IMR-90 (cell line): Measurements from ENCODE around the gene MS4A12. TPM values are rescaled to one million over a fixed set of nuclear protein-coding genes. Genes with fewer than 3 reads are reported as not detected.

ENCODE experiments used
- ATAC-seq: fragments of 200-7000 bp; cut with Tn5 transposase; 2 replicates; pipeline ENCODE4 v1.9.1; 2020; ENCODE audit warnings: low read depth, mild to moderate bottlenecking, moderate library complexity
- BruUV-seq: library from RNA; stranded (reverse); fragments of 400-500 nt; replicated peaks from 2 replicates; lab custom pipeline; 2021; lab: Mats Ljungman, UMichigan
- CTCF ChIA-PET: fragments of 300-600 bp; formaldehyde crosslinking; extraction: SDS; loops from one replicate; lab custom pipeline; 2021; ENCODE audit warnings: antibody characterized with exemption; lab: Yijun Ruan, JAX
- POLR2A ChIA-PET: fragments of 300-600 bp; sonication (Branson Sonifier 250); formaldehyde crosslinking; loops from one replicate; lab custom pipeline; 2022; ENCODE audit warnings: antibody characterized with exemption; ENCODE audit not compliant: unreplicated experiment; lab: Charles Lee
- DNase-seq: peaks from one replicate; pipeline ENCODE4 v3.0.0; 2013
- H2AFZ ChIP-seq: replicated peaks from 2 replicates; pipeline ENCODE3; 2013; ENCODE audit warnings: low read length, mild to moderate bottlenecking; ENCODE audit not compliant: poor library complexity
- H2AK5ac ChIP-seq: 2 replicates; pipeline ENCODE4 v1.6.1; 2013; ENCODE audit warnings: low read depth, low read length, inconsistent platforms
- H2AK9ac ChIP-seq: replicated peaks from 2 replicates; pipeline ENCODE3; 2013; ENCODE audit warnings: mild to moderate bottlenecking, low read depth, low read length, moderate library complexity; ENCODE audit not compliant: poor library complexity
- H2BK120ac ChIP-seq: 2 replicates; pipeline ENCODE4 v1.6.1; 2013; ENCODE audit warnings: low read depth, low read length, inconsistent platforms
- H2BK15ac ChIP-seq: 3 replicates; pipeline ENCODE4 v1.6.1; 2013; ENCODE audit warnings: low read depth, low read length, inconsistent platforms
- H2BK20ac ChIP-seq: 2 replicates; pipeline ENCODE4 v1.6.1; 2013; ENCODE audit warnings: low read depth, mild to moderate bottlenecking, inconsistent platforms, low read length, moderate library complexity
- H2BK5ac ChIP-seq: 2 replicates; pipeline ENCODE4 v1.6.1; 2013; ENCODE audit warnings: mild to moderate bottlenecking, low read depth, low read length, inconsistent platforms; ENCODE audit not compliant: poor library complexity, severe bottlenecking
- H3K14ac ChIP-seq: replicated peaks from 2 replicates; pipeline ENCODE4 v1.6.1; 2013; ENCODE audit warnings: low read depth, low read length, inconsistent platforms
- H3K18ac ChIP-seq: 2 replicates; pipeline ENCODE4 v1.6.1; 2013; ENCODE audit warnings: low read depth, low read length, control low read depth
- H3K23ac ChIP-seq: 2 replicates; pipeline ENCODE4 v1.6.1; 2013; ENCODE audit warnings: low read depth, low read length, inconsistent platforms
- H3K27ac ChIP-seq: 2 replicates; pipeline ENCODE4 v1.5.1; 2013; ENCODE audit warnings: mild to moderate bottlenecking, control low read depth, low read length; ENCODE audit not compliant: insufficient read depth
- H3K27me3 ChIP-seq: 2 replicates; pipeline ENCODE4 v1.6.1; 2013; ENCODE audit warnings: low read length; ENCODE audit not compliant: control insufficient read depth, insufficient read depth
- H3K36me3 ChIP-seq: 2 replicates; pipeline ENCODE4 v1.6.1; 2013; ENCODE audit warnings: low read length, mixed read lengths; ENCODE audit not compliant: control insufficient read depth, insufficient read depth
- H3K4ac ChIP-seq: 2 replicates; pipeline ENCODE4 v1.6.1; 2013; ENCODE audit warnings: low read depth, low read length, inconsistent platforms
- H3K4me1 ChIP-seq: 2 replicates; pipeline ENCODE4 v1.6.1; 2013; ENCODE audit warnings: low read length, mixed read lengths; ENCODE audit not compliant: control insufficient read depth, insufficient read depth
- H3K4me2 ChIP-seq: 2 replicates; pipeline ENCODE4 v1.6.1; 2013; ENCODE audit warnings: low read depth, mild to moderate bottlenecking, control low read depth, low read length, moderate library complexity
- H3K4me3 ChIP-seq: 2 replicates; pipeline ENCODE4 v1.5.1; 2013; ENCODE audit warnings: low read depth, mild to moderate bottlenecking, control low read depth, low read length, moderate library complexity; ENCODE audit not compliant: insufficient read depth
- H3K56ac ChIP-seq: 2 replicates; pipeline ENCODE4 v1.6.1; 2013; ENCODE audit warnings: low read length, inconsistent platforms; ENCODE audit not compliant: insufficient read depth; ENCODE audit errors: extremely low read depth
- H3K79me1 ChIP-seq, 2 experiments: 2 replicates each; pipeline ENCODE4 v1.6.1; 2013; ENCODE audit warnings: low read length in 2 of 2, inconsistent platforms in 1 of 2, low read depth in 1 of 2
- H3K9ac ChIP-seq: 2 replicates; pipeline ENCODE4 v1.6.1; 2013; ENCODE audit warnings: low read depth, low read length, control low read depth
- H3K9me1 ChIP-seq: 2 replicates; pipeline ENCODE4 v1.6.1; 2013; ENCODE audit warnings: low read length, inconsistent platforms; ENCODE audit not compliant: insufficient read depth
- H3K9me3 ChIP-seq: 2 replicates; pipeline ENCODE4 v1.6.1; 2013; ENCODE audit warnings: low read length; ENCODE audit not compliant: control insufficient read depth, insufficient read depth
- H4K20me1 ChIP-seq: 2 replicates; pipeline ENCODE4 v1.6.1; 2013; ENCODE audit warnings: low read length, inconsistent platforms; ENCODE audit not compliant: insufficient read depth
- H4K5ac ChIP-seq: 2 replicates; pipeline ENCODE4 v1.6.1; 2013; ENCODE audit warnings: mild to moderate bottlenecking, low read depth, low read length, control low read depth
- H4K8ac ChIP-seq, 2 experiments: 2 replicates each; pipeline ENCODE4 v1.6.1; 2013; ENCODE audit warnings: low read depth in 2 of 2, low read length in 2 of 2, control low read depth in 1 of 2, inconsistent platforms in 1 of 2
- H4K91ac ChIP-seq: 2 replicates; pipeline ENCODE4 v1.6.1; 2013; ENCODE audit warnings: low read depth, low read length, inconsistent platforms; ENCODE audit not compliant: insufficient read depth
- CTCF ChIP-seq: conservative IDR thresholded peaks from 2 replicates; pipeline ENCODE4 v1.5.1; 2012; ENCODE audit warnings: mild to moderate bottlenecking, low read depth, low read length, improper control_type of control experiment
- ELK1 ChIP-seq: fragments of 150-350 bp; IDR thresholded peaks from 2 replicates; pipeline ENCODE4 v1.6.1; 2016; ENCODE audit warnings: low read depth, mild to moderate bottlenecking, low read length, moderate library complexity, borderline replicate concordance
- FOS ChIP-seq: fragments of 150-350 bp; IDR thresholded peaks from 2 replicates; pipeline ENCODE4 v1.6.1; 2016; ENCODE audit warnings: low read depth, low read length
- MAFK ChIP-seq: IDR thresholded peaks from 2 replicates; pipeline ENCODE4 v1.6.1; 2012; ENCODE audit warnings: low read depth, low read length, improper control_type of control experiment
- MAZ ChIP-seq: IDR thresholded peaks from 2 replicates; pipeline ENCODE4 v1.6.1; 2012; ENCODE audit warnings: low read depth, mild to moderate bottlenecking, low read length, improper control_type of control experiment, moderate library complexity, borderline replicate concordance
- MXI1 ChIP-seq: IDR thresholded peaks from 2 replicates; pipeline ENCODE4 v1.6.1; 2012; ENCODE audit warnings: low read depth, mild to moderate bottlenecking, low read length, moderate library complexity, borderline replicate concordance
- POLR2A ChIP-seq: IDR thresholded peaks from 2 replicates; pipeline ENCODE4 v1.6.1; 2012; ENCODE audit warnings: mild to moderate bottlenecking, low read depth, low read length
- RAD21 ChIP-seq: IDR thresholded peaks from 2 replicates; pipeline ENCODE4 v1.6.1; 2012; ENCODE audit warnings: low read length, improper control_type of control experiment
- RCOR1 ChIP-seq: IDR thresholded peaks from 2 replicates; pipeline ENCODE4 v1.6.1; 2012; ENCODE audit warnings: mild to moderate bottlenecking, low read length, improper control_type of control experiment; ENCODE audit not compliant: insufficient replicate concordance
- RFX5 ChIP-seq: IDR thresholded peaks from 2 replicates; pipeline ENCODE4 v1.8.0; 2012; ENCODE audit warnings: low read depth, mild to moderate bottlenecking, low read length, moderate library complexity
- SMC3 ChIP-seq: fragments of 150-350 bp; IDR thresholded peaks from 2 replicates; pipeline ENCODE4 v1.6.1; 2016; ENCODE audit warnings: low read depth, mild to moderate bottlenecking, antibody characterized with exemption, low read length, moderate library complexity
- WGBS, 2 experiments: methylation state at CpG; one replicate each; pipeline versions ENCODE4 v1.1.5 to v1.1.7; 2013; ENCODE audit warnings: missing lambda C conversion rate in 2 of 2; ENCODE audit not compliant: insufficient read length in 1 of 2; ENCODE audit errors: extremely low coverage in 2 of 2; 5-methylcytosine and 5-hydroxymethylcytosine counted together
- dilution Hi-C: fragments of 300-500 bp; cut with HindIII; formaldehyde crosslinking; loops from one replicate; pipeline ENCODE4 v1.14.3; 2018; ENCODE audit warnings: low sequenced_read_pairs; ENCODE audit not compliant: unreplicated experiment
- in situ Hi-C: fragments of 300-500 bp; cut with MboI; formaldehyde crosslinking; loops from 3 replicates; pipeline ENCODE4 v1.14.3; 2019; ENCODE audit warnings: low sequenced_read_pairs, inconsistent platforms, mixed read lengths
- intact Hi-C: fragments of 100-400 bp; cut with micrococcal nuclease; formaldehyde crosslinking; loops from 2 replicates; pipeline ENCODE4 v1.10.0; 2022
- polyA plus RNA-seq, 3 experiments: library from polyadenylated mRNA; depleted of rRNA; stranded (reverse); fragments of >200 nt; gene quantifications; 2 replicates each; pipeline ENCODE4 v1.2.3, GENCODE V29; 2012; ENCODE audit warnings: low replicate concordance in 1 of 3
- total RNA-seq: library from RNA; depleted of rRNA; stranded (reverse); fragments of >200 nt; gene quantifications from 2 replicates; pipeline ENCODE4 v1.2.3, GENCODE V29; 2012
- TF ChIP-seq, protein P1 (sequence below): fragments of 150-350 bp; IDR thresholded peaks from 2 replicates; pipeline ENCODE4 v1.6.1; 2017; ENCODE audit warnings: mild to moderate bottlenecking, antibody characterized with exemption, low read length, low read depth

Gene MS4A12
- total and polyA plus RNA-seq, 2 of the 4 experiments (the other 2 are of a cell fraction) = not detected

DNA sequence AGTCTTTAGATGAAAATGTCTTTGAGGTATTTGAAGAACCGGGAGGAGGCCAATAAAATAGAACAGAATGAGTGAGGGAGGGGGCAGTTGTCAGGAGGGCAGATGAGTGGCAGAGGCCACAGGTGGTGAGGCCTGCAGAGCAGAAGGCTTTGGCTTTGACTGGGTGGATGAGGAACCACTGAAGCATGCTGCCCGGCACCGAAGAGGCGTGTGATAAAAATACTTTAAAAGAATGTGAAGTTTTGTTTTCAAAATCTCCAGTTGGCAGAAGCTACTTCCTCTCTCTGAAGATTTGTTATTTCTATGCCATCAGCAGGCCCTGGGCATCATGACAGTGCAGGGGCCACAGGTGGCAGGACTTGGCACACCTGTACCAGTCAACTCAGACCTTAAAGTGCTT is 6.3 kb downstream of the MS4A12 start:
- Histone ChIP-seq H2BK5ac (no peak overlapping the region), H4K20me1 (no peaks in the 10 kb centered on the region), H3K23ac (no peak overlapping the region), H2BK20ac (no peak overlapping the region), H4K91ac (no peak overlapping the region), H2BK15ac (no peak overlapping the region), H3K4me1 (no peaks in the 10 kb centered on the region), H3K4me2 (no peak overlapping the region), H3K36me3 (no peaks in the 10 kb centered on the region), H4K5ac (no peak overlapping the region), H3K27ac (no peak overlapping the region), H2AFZ (no peak overlapping the region), H3K4me3 (no peak overlapping the region), H3K9me3 (peaks cover 6% of the 10 kb centered on the region; the same call in 1 of the 2 replicates), H3K56ac (no peak overlapping the region), H2BK120ac (no peak overlapping the region), H3K79me1 (no peaks in the 10 kb centered on the region), H4K8ac (no peak overlapping the region), H3K18ac (no peak overlapping the region), H2AK5ac (no peak overlapping the region), H3K4ac (no peak overlapping the region), H3K9ac (no peak overlapping the region), H3K27me3 (no peaks in the 10 kb centered on the region), H3K9me1 (no peaks in the 10 kb centered on the region), H2AK9ac (no peak overlapping the region), H3K14ac (no peak overlapping the region)
- dilution Hi-C loops (no loop called here), in situ Hi-C loops (no loop called here), intact Hi-C loops (no loop called here)
- ATAC-seq = no peak
- DNase-seq = no peak
- TF ChIP-seq MAFK = no peak
- no peak for TF ChIP-seq ELK1
- TF ChIP-seq RAD21 = no peak
- no peak for TF ChIP-seq MXI1
- no peak for TF ChIP-seq FOS
- no peak for TF ChIP-seq RCOR1
- TF ChIP-seq MAZ = no peak
- TF ChIP-seq CTCF = no peak
- no peak for TF ChIP-seq SMC3
- TF ChIP-seq, protein P1, sequence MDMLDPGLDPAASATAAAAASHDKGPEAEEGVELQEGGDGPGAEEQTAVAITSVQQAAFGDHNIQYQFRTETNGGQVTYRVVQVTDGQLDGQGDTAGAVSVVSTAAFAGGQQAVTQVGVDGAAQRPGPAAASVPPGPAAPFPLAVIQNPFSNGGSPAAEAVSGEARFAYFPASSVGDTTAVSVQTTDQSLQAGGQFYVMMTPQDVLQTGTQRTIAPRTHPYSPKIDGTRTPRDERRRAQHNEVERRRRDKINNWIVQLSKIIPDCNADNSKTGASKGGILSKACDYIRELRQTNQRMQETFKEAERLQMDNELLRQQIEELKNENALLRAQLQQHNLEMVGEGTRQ = no peak
- TF ChIP-seq POLR2A = no peak
- TF ChIP-seq RFX5 = no peak
- 43% methylated on average over 1 of the region's 4 CpGs; no CpG with 5 or more reads in 1 of the 2 experiments for WGBS, 2 experiments
- no TSS peak for BruUV-seq
- ChIA-PET CTCF (no interaction called here), POLR2A (no interaction called here)
